ENCODE results near the gene TCEANC.
"Not testable (repeated sequence)": the region's sequence is repeated elsewhere in the genome, so short reads cannot be mapped to it uniquely, and the experiment has no call there.

The TCEANC gene

DNA sequence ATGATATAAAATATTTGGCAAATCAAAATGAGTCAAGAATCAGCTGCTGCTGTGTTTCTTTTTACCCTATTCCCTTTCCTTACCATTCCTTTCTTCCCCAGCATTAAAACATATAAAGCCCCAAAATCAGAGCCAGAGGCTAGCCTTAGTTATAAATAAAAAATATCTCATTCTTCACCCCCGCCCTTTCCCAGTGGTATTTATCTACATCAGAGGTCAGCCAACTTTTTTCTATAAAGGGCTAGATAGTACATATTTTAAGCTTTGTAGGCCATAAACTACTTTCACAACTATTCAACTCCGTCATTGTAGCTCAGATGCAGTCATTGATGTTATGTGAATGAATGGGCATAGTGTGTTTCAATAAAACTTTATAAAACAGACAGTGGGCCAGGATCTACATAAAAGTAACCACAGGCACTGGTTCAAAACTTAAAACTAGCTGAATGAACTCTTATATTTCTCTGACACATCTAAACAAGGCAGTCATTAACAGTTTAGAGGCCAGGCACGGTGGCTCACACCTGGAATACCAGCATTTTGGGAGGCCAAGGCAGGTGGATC lies 30.5 kb upstream of the TCEANC start:
- DNase-seq (ENCODE audit: low spot score), result no peak
- TF ChIP-seq CTCF (IDR thresholded peaks at IDR 0.05; ENCODE audit: extremely low read depth, insufficient read depth, missing control alignments), result no peak
- in situ Hi-C loops (cut with MboI; ENCODE audit: low pct_unique_long_range_greater_than_20kb, low sequenced_read_pairs, unreplicated experiment), result no loop called here

DNA sequence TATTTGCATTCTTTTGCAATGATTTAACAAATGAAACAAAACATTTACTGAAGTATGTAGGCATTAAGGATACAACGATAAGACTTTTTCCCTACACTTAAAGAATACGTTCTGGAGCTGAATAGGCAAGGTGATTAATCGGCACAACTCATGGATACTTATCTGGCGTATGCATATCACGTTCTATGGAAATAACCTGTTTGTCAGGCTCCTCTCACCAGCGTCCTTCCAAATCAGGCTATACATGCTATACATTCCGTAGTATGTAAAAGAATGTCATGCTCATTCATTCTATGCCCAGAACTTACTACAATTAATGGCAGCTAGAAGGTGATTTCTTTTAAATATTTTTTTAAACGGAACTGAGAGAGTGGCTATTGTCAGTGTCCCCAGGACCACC lies 25.6 kb upstream of the TCEANC start:
- in situ Hi-C loops (cut with MboI; ENCODE audit: low pct_unique_long_range_greater_than_20kb, low sequenced_read_pairs, unreplicated experiment), result no loop called here
- TF ChIP-seq CTCF (IDR thresholded peaks at IDR 0.05; ENCODE audit: extremely low read depth, insufficient read depth, missing control alignments), result no peak
- no peak for DNase-seq (ENCODE audit: low spot score)

DNA sequence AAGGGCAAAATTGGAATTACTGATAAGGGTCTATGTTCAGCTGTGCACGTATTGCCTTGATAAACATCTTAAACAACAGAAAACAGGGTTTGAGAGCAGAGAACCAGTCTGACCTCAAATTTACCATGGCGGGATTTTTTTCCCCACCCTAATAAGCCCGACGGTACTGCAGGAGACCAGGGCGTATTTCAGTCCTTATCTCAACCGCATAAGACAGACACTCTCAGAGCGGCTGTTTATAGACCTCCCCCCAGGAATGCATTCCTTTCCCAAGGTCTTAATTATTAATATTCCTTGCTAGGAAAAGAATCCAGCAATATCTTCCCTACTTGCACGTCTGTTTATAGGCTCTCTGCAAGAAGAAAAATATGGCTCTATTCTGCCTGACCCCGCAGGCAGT lies 15.7 kb upstream of the TCEANC start:
- DNase-seq (ENCODE audit: low spot score), result not testable (repeated sequence)

DNA sequence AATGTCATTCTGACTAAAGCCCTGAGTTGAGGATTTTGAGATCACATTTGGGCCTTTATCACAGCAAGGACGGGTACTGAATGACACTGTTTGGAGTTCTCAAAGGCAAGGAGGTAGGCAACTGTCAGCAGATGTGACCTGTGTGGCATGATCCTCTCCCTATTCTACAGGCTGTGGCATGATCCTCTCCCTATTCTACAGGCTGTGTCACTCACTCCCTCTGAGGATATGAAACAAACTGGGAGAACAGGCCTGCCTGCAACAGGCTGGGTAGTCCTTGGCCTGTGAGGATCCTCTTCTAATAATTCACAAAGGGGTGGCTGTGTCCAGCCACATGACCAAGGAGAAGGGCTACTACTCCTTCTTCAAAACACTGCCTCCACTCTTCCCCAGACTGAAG lies 14.9 kb upstream of the TCEANC start:
- in situ Hi-C loops (cut with MboI; ENCODE audit: low pct_unique_long_range_greater_than_20kb, low sequenced_read_pairs, unreplicated experiment), result no loop called here
- DNase-seq (ENCODE audit: low spot score), result no peak
- no peak for TF ChIP-seq CTCF (IDR thresholded peaks at IDR 0.05; ENCODE audit: extremely low read depth, insufficient read depth, missing control alignments)

More for the DNA sequence above, 15.7 kb upstream of the TCEANC start:
- in situ Hi-C loops (cut with MboI; ENCODE audit: low pct_unique_long_range_greater_than_20kb, low sequenced_read_pairs, unreplicated experiment), result not testable (repeated sequence)

DNA sequence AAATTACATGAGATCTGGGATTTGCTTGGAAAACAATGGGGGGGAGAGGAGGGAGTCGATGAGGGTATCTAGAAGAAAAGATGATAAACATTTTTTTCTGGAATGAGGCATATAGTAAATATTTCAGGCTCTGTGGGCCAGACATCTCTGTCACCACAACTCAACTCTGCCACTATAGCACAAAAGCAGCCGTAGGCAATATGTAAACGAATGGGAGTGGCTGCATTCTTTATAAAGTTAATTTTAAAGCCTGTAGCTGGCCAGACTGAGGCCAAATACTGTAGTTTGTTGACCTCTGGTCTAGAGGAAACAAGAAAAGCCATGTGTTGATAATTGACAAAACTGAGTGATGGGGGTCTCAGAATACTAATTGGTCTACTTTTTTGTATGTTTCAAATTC lies 14.1 kb upstream of the TCEANC start:
- no peak for TF ChIP-seq CTCF (IDR thresholded peaks at IDR 0.05; ENCODE audit: extremely low read depth, insufficient read depth, missing control alignments)
- no peak for DNase-seq (ENCODE audit: low spot score)
- in situ Hi-C loops (cut with MboI; ENCODE audit: low pct_unique_long_range_greater_than_20kb, low sequenced_read_pairs, unreplicated experiment), result no loop called here

DNA sequence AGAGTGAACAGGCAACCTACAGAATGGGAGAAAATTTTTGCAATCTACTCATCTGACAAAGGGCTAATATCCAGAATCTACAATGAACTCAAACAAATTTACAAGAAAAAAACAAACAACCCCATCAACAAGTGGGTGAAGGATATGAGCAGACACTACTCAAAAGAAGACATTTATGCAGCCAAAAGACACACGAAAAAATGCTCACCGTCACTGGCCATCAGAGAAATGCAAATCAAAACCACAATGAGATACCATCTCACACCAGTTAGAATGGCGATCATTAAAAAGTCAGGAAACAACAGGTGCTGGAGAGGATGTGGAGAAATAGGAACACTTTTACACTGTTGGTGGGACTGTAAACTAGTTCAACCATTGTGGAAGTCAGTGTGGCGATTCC lies 11.3 kb upstream of the TCEANC start:
- in situ Hi-C loops (cut with MboI; ENCODE audit: low pct_unique_long_range_greater_than_20kb, low sequenced_read_pairs, unreplicated experiment); DNase-seq (ENCODE audit: low spot score): not testable (repeated sequence)

GRCh38 chrX:13645464-13646153 lies 7.3 kb upstream of the TCEANC start:
- no peak for DNase-seq (ENCODE audit: low spot score)
- no peak for TF ChIP-seq CTCF (IDR thresholded peaks at IDR 0.05; ENCODE audit: extremely low read depth, insufficient read depth, missing control alignments)
- in situ Hi-C loops (cut with MboI; ENCODE audit: low pct_unique_long_range_greater_than_20kb, low sequenced_read_pairs, unreplicated experiment), result no loop called here

- in situ Hi-C loops (cut with MboI; ENCODE audit: low pct_unique_long_range_greater_than_20kb, low sequenced_read_pairs, unreplicated experiment), result no loop called here
- TF ChIP-seq CTCF (IDR thresholded peaks at IDR 0.05; ENCODE audit: extremely low read depth, insufficient read depth, missing control alignments), result peak; percentile 76
- DNase-seq (ENCODE audit: low spot score), result peak; percentile 28
These were observed 6.8 kb upstream of the TCEANC start for GRCh38 chrX:13646154-13646549.

Data from GM13977 (cell line).